Lower leg skin (tissue), 3 donors: ENCODE results near the gene SGCA.

Experiments used
- CTCF ChIP-seq, 3 donors: fragments of 450-650 bp; IDR thresholded peaks; one replicate each; pipeline ENCODE4 v1.5.1; 2016; ENCODE audit warnings: antibody characterized with exemption in 3 of 3, mild to moderate bottlenecking in 3 of 3, moderate library complexity in 2 of 3
- POLR2A ChIP-seq, 2 donors: fragments of 450-650 bp; IDR thresholded peaks; one replicate each; pipeline ENCODE4 v1.6.1; 2016 to 2017; ENCODE audit warnings: antibody characterized with exemption in 2 of 2, mild to moderate bottlenecking in 1 of 2, moderate library complexity in 1 of 2

GRCh38 chr17:50209133-50209471, 43.3 kb downstream of the SGCA start:
- TF ChIP-seq CTCF (IDR thresholded peaks at IDR 0.05) (no peak), POLR2A (IDR thresholded peaks at IDR 0.05) (no peak)
